ENCODE data around the gene EXOC4. TPM values are rescaled to one million over a fixed set of nuclear protein-coding genes. Genes with fewer than 3 reads are reported as not detected.

EXOC4 gene
- total RNA-seq, 1 experiment from 2014 or later: 75.8 TPM

- H3K23ac ChIP-seq (ENCODE audit: insufficient read length, low read depth, low read length): no peak overlapping the region
- H2BK15ac ChIP-seq (ENCODE audit: low read depth, low read length): no peak overlapping the region
- DNase-seq: no peak
- no peak overlapping the region for H3K4ac ChIP-seq (ENCODE audit: low read depth, low read length)
- no peak overlapping the region for H3K4me3 Mint-ChIP-seq
- no peak overlapping the region for H4K5ac ChIP-seq (ENCODE audit: insufficient read length, low read depth, low read length)
- no peak overlapping the region for H3K27ac ChIP-seq (ENCODE audit: insufficient read length, low read depth, low read length)
- H3K79me2 ChIP-seq (ENCODE audit: insufficient read depth, low read length): no peaks in the 10 kb centered on the region
- H2AFZ ChIP-seq (ENCODE audit: low read length): no peak overlapping the region
- H2BK20ac ChIP-seq (ENCODE audit: low read depth, low read length, poor library complexity, severe bottlenecking): no peak overlapping the region
- H3K23me2 ChIP-seq (ENCODE audit: insufficient read length, low read depth, low read length, poor library complexity, severe bottlenecking): no peaks in the 10 kb centered on the region
- H3K9me3 Mint-ChIP-seq: no peaks in the 10 kb centered on the region
- no peaks in the 10 kb centered on the region for H4K20me1 ChIP-seq (ENCODE audit: control insufficient read depth, insufficient read depth, insufficient read length)
- H4K8ac ChIP-seq (replicated peaks; ENCODE audit: insufficient read length, low read depth, low read length): no peak overlapping the region
- no peak overlapping the region for H2AK5ac ChIP-seq (ENCODE audit: insufficient read length, low read length)
- H3K4me1 Mint-ChIP-seq: peaks cover 0 to 3% of the 10 kb centered on the region in 2 experiments; a peak in 1 of 4 replicates
- H2BK12ac ChIP-seq (ENCODE audit: insufficient read length, low read depth, low read length): no peak overlapping the region
- H3K56ac ChIP-seq (ENCODE audit: insufficient read length, low read depth, low read length): no peak overlapping the region
- no peak overlapping the region for H2BK120ac ChIP-seq (ENCODE audit: low read depth, low read length, poor library complexity, severe bottlenecking)
- no peaks in the 10 kb centered on the region for H3K4me1 ChIP-seq (ENCODE audit: insufficient read depth, low read length)
- H4K91ac ChIP-seq (ENCODE audit: insufficient read length, low read depth, low read length): no peak overlapping the region
- H3K27me3 ChIP-seq (ENCODE audit: insufficient read depth, low read length): no peaks in the 10 kb centered on the region
- H3K9ac ChIP-seq (ENCODE audit: extremely low read depth, insufficient read length, low read length): no peak overlapping the region
- WGBS (ENCODE audit: extremely low coverage, insufficient read length, low lambda C conversion rate): 100% methylated on average over 1 of the region's 4 CpGs
- H3K36me3 Mint-ChIP-seq (ENCODE audit: insufficient read depth in 1 of 3, low read depth in 3 of 3): no peaks in the 10 kb centered on the region
- no peak overlapping the region for H3K27ac Mint-ChIP-seq
- no peaks in the 10 kb centered on the region for H3K9me3 ChIP-seq (ENCODE audit: control insufficient read depth, low read depth, low read length)
- H2BK5ac ChIP-seq (ENCODE audit: insufficient read length, low read length): no peak overlapping the region
- TF ChIP-seq CTCF (conservative IDR thresholded peaks at IDR 0.05): no peak
- H3K18ac ChIP-seq (ENCODE audit: insufficient read length, low read depth, low read length): no peak overlapping the region
- H3K27me3 Mint-ChIP-seq (ENCODE audit: low read depth): no peaks in the 10 kb centered on the region
- H3K79me1 ChIP-seq (ENCODE audit: insufficient read depth, low read depth, low read length, poor library complexity, severe bottlenecking): no peaks in the 10 kb centered on the region
- H3K4me2 ChIP-seq (ENCODE audit: insufficient read depth, insufficient read length, low read length): no peak overlapping the region
- H3T11ph ChIP-seq (ENCODE audit: low read length): no peak overlapping the region
- no peak overlapping the region for H3K14ac ChIP-seq (ENCODE audit: insufficient read depth, low read length)
Observed at GRCh38 chr7:133790911-133791310, 538.0 kb downstream of the EXOC4 start.
